A549 (cell line): ENCODE results near the gene OTUD7B.

ENCODE experiments used
- CTCF ChIP-seq: fragments of >200 bp; sonication (Bioruptor Twin); formaldehyde crosslinking; IDR thresholded peaks from 3 replicates; pipeline ENCODE4 v1.5.1; 2016
- HMGXB4 ChIP-seq: fragments of 250-450 bp; sonication (Bioruptor Pico); IDR thresholded peaks from 2 replicates; pipeline ENCODE4 v1.5.0; 2021; ENCODE audit warnings: mild to moderate bottlenecking, moderate library complexity, borderline replicate concordance
- REST ChIP-seq: fragments of 200-600 bp; sonication (generic); IDR thresholded peaks from 2 replicates; pipeline ENCODE4 v1.6.1; 2016; ENCODE audit warnings: antibody characterized with exemption, mild to moderate bottlenecking, moderate library complexity

GRCh38 chr1:149966405-149966804 lies 44.1 kb downstream of the OTUD7B start:
- TF ChIP-seq CTCF (no peak), HMGXB4 (CRISPR knock-in tag) (no peak), REST (no peak)
